Caco-2 (cell line): Measurements from ENCODE around the gene COL4A2. TPM values are rescaled to one million over a fixed set of nuclear protein-coding genes. Genes with fewer than 3 reads are reported as not detected.

Experiments
- BruUV-seq: library from RNA; stranded (reverse); fragments of 400-500 nt; replicated peaks from 2 replicates; lab custom pipeline; 2021; lab: Mats Ljungman, UMichigan
- CTCF ChIA-PET: fragments of 300-600 bp; sonication (Branson Sonifier 250); formaldehyde crosslinking; loops from one replicate; lab custom pipeline; 2022; ENCODE audit warnings: antibody characterized with exemption; lab: Charles Lee
- POLR2A ChIA-PET: fragments of 300-600 bp; sonication (Branson Sonifier 250); formaldehyde crosslinking; loops from one replicate; lab custom pipeline; 2022; ENCODE audit warnings: antibody characterized with exemption; lab: Charles Lee
- DNase-seq, 2 experiments: peaks; one replicate each; pipeline versions ENCODE4 v3.0.0 to v3.0.0-alpha.2; 2020 to 2022
- H3K27me3 ChIP-seq: replicated peaks from 2 replicates; pipeline ENCODE4 v1.6.0; 2011; ENCODE audit warnings: low read length; ENCODE audit not compliant: control insufficient read depth, insufficient read depth
- H3K36me3 ChIP-seq: 2 replicates; pipeline ENCODE4 v1.5.1; 2011; ENCODE audit warnings: low read length; ENCODE audit not compliant: control insufficient read depth, insufficient read depth
- H3K4me1 ChIP-seq: fragments of 250-450 bp; sonication (Bioruptor Pico); 2 replicates; pipeline ENCODE4 v1.5.1; 2020; ENCODE audit warnings: mild to moderate bottlenecking
- H3K4me3 ChIP-seq: 2 replicates; pipeline ENCODE4 v1.5.1; 2011; ENCODE audit warnings: low read depth, mild to moderate bottlenecking, control low read depth, low read length
- H3K9me3 ChIP-seq: fragments of 250-450 bp; sonication (Bioruptor Pico); 2 replicates; pipeline ENCODE4 v1.5.1; 2020; ENCODE audit warnings: mild to moderate bottlenecking, moderate library complexity
- H3K27ac Mint-ChIP-seq: one replicate; pipeline ENCODE4 v1.8.0; 2022; ENCODE audit warnings: mixed read lengths; ENCODE audit not compliant: unreplicated experiment
- H3K27me3 Mint-ChIP-seq: one replicate; pipeline ENCODE4 v1.8.0; 2022; ENCODE audit warnings: mixed read lengths; ENCODE audit not compliant: insufficient read depth, unreplicated experiment
- H3K36me3 Mint-ChIP-seq: one replicate; pipeline ENCODE4 v1.8.0; 2022; ENCODE audit warnings: mild to moderate bottlenecking, mixed read lengths; ENCODE audit not compliant: insufficient read depth, unreplicated experiment
- H3K4me1 Mint-ChIP-seq: one replicate; pipeline ENCODE4 v1.8.0; 2022; ENCODE audit warnings: low read depth, mixed read lengths; ENCODE audit not compliant: unreplicated experiment
- H3K4me3 Mint-ChIP-seq: one replicate; pipeline ENCODE4 v1.8.0; 2022; ENCODE audit warnings: mild to moderate bottlenecking, moderate library complexity, mixed read lengths; ENCODE audit not compliant: unreplicated experiment
- H3K9me3 Mint-ChIP-seq: one replicate; pipeline ENCODE4 v1.8.0; 2022; ENCODE audit warnings: mixed read lengths; ENCODE audit not compliant: unreplicated experiment
- CTCF ChIP-seq, 2 experiments: fragments of 200-600 bp in 1 of 2; IDR thresholded peaks; 1 replicate in 1 of 2; 2 replicates in 1 of 2; pipeline versions ENCODE4 v1.5.1 to v1.8.0; 2011 to 2022; ENCODE audit warnings: antibody characterized with exemption in 1 of 2, control low read depth in 1 of 2, inconsistent platforms in 1 of 2, low read depth in 1 of 2, low read length in 1 of 2, mild to moderate bottlenecking in 1 of 2, moderate library complexity in 1 of 2; ENCODE audit not compliant: insufficient read depth in 1 of 2, severe bottlenecking in 1 of 2, unreplicated experiment in 1 of 2
- intact Hi-C: fragments of 100-400 bp; cut with micrococcal nuclease; formaldehyde crosslinking; loops from one replicate; pipeline ENCODE4 v1.10.0; 2022; ENCODE audit not compliant: unreplicated experiment
- total RNA-seq: library from RNA; stranded (reverse); gene quantifications from 2 replicates; pipeline ENCODE4 v1.2.3, GENCODE V29; 2022

COL4A2 gene
- total RNA-seq, 1 experiment from 2014 or later, result 19.2 TPM

- no peaks in the 10 kb centered on the region for H3K9me3 Mint-ChIP-seq
- no peak overlapping the region for H3K27ac Mint-ChIP-seq
- no peaks in the 10 kb centered on the region for H3K36me3 ChIP-seq
- DNase-seq, result no peak
- no peaks in the 10 kb centered on the region for H3K27me3 ChIP-seq
- H3K27me3 Mint-ChIP-seq, result no peaks in the 10 kb centered on the region
- H3K36me3 Mint-ChIP-seq, result no peaks in the 10 kb centered on the region
- TF ChIP-seq CTCF (IDR thresholded peaks at IDR 0.05; ENCODE audit: insufficient read depth in 1 of 2, low read depth in 1 of 2, low read length in 1 of 2, severe bottlenecking in 1 of 2, unreplicated experiment in 1 of 2), result no peak
- CTCF ChIA-PET, result interaction anchor here (1.0 kb wide), 1 partner anchor 115 kb away, joined by 3 read pairs; no protein-coding TSS in a partner anchor
- no peaks in the 10 kb centered on the region for H3K4me1 Mint-ChIP-seq
- intact Hi-C loops, result no loop called here
- H3K4me1 ChIP-seq, result no peaks in the 10 kb centered on the region
- POLR2A ChIA-PET, result no interaction called here
- BruUV-seq, result no TSS peak
- no peak overlapping the region for H3K4me3 ChIP-seq
- no peaks in the 10 kb centered on the region for H3K9me3 ChIP-seq
- H3K4me3 Mint-ChIP-seq, result no peak overlapping the region
These were observed 33.8 kb downstream of the COL4A2 start for GRCh38 chr13:110340812-110341444.

- no peaks in the 10 kb centered on the region for H3K27me3 Mint-ChIP-seq
- CTCF ChIA-PET, result interaction anchor here (1.0 kb wide), 1 partner anchor 115 kb away, joined by 3 read pairs; no protein-coding TSS in a partner anchor
- no peaks in the 10 kb centered on the region for H3K4me1 Mint-ChIP-seq
- no peaks in the 10 kb centered on the region for H3K36me3 Mint-ChIP-seq
- no peak overlapping the region for H3K27ac Mint-ChIP-seq
- POLR2A ChIA-PET, result no interaction called here
- Histone ChIP-seq H3K27me3 (no peaks in the 10 kb centered on the region), H3K9me3 (no peaks in the 10 kb centered on the region), H3K4me1 (peaks cover 3% of the 10 kb centered on the region), H3K36me3 (no peaks in the 10 kb centered on the region), H3K4me3 (no peak overlapping the region)
- no peaks in the 10 kb centered on the region for H3K9me3 Mint-ChIP-seq
- no peak for DNase-seq
- intact Hi-C loops, result no loop called here
- BruUV-seq, result no TSS peak
- no peak overlapping the region for H3K4me3 Mint-ChIP-seq
- TF ChIP-seq CTCF (IDR thresholded peaks at IDR 0.05; ENCODE audit: insufficient read depth in 1 of 2, low read depth in 1 of 2, low read length in 1 of 2, severe bottlenecking in 1 of 2, unreplicated experiment in 1 of 2), result no peak
These were observed 34.6 kb downstream of the COL4A2 start for GRCh38 chr13:110341445-110342244.

- Mint-ChIP-seq H3K27me3 (no peaks in the 10 kb centered on the region), H3K27ac (no peak overlapping the region), H3K36me3 (no peaks in the 10 kb centered on the region), H3K9me3 (no peaks in the 10 kb centered on the region), H3K4me1 (peaks cover 6% of the 10 kb centered on the region), H3K4me3 (no peak overlapping the region)
- intact Hi-C loops, result no loop called here
- POLR2A ChIA-PET, result no interaction called here
- BruUV-seq, result no TSS peak
- Histone ChIP-seq H3K9me3 (no peaks in the 10 kb centered on the region), H3K4me1 (peaks cover 11% of the 10 kb centered on the region), H3K36me3 (no peaks in the 10 kb centered on the region), H3K27me3 (no peaks in the 10 kb centered on the region), H3K4me3 (no peak overlapping the region)
- DNase-seq, result no peak
- TF ChIP-seq CTCF (IDR thresholded peaks at IDR 0.05; ENCODE audit: insufficient read depth in 1 of 2, low read depth in 1 of 2, low read length in 1 of 2, severe bottlenecking in 1 of 2, unreplicated experiment in 1 of 2), result no peak
- CTCF ChIA-PET, result no interaction called here
These were observed 35.4 kb downstream of the COL4A2 start for GRCh38 chr13:110342474-110342873.
